Germinal center (tissue), 1 donor: ENCODE data around the gene ABHD11.
"Not testable (repeated sequence)": the region's sequence is repeated elsewhere in the genome, so short reads cannot be mapped to it uniquely, and the experiment has no call there.

Experiments
- DNase-seq: peaks from one replicate; pipeline ENCODE4 v3.0.0; 2012; ENCODE audit warnings: mixed read lengths, low spot score

ABHD11 gene

DNA sequence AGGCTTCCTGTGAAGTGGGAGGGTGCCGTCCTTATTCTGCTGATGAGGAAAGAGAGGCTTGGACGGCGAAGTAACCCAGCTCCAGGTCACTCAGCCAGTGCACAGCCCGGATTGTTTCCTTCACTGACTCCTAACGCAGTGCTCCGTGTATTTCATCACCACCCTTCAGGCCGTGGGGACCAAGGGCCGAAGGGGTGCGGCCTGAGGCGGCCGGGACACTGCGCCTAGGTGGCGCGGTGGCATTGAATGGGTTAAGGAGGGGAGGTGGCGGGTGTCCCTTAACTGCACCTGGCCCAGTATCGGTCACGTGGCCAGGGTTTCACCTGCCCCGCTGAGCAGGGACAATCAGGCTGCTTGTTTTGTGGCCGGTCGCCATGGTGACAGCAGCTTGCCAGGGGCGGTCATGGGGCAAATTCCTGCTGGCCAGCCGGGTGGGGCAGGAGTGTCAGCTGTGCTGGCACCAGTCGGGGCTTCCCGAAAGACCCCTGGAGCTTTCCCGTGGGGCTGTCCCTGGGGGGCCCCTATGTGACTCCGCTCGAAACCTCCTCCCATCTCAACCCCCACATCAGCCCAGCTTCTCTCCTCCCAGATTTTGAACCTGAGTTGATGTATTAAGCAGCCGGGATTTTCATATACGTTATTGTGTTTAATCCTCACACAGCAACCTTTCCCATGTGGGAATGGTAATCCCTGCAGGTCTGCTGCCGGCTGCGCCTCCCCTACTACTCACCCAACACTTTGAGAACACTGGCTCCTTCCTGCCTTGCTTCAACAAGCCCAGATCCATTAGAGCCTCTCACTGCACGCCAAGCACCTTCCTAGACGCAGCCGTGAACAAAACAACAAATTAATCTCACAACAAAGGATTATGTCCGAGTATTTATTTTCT is 4.4 kb upstream of the ABHD11 start:
- no peak for DNase-seq

DNA sequence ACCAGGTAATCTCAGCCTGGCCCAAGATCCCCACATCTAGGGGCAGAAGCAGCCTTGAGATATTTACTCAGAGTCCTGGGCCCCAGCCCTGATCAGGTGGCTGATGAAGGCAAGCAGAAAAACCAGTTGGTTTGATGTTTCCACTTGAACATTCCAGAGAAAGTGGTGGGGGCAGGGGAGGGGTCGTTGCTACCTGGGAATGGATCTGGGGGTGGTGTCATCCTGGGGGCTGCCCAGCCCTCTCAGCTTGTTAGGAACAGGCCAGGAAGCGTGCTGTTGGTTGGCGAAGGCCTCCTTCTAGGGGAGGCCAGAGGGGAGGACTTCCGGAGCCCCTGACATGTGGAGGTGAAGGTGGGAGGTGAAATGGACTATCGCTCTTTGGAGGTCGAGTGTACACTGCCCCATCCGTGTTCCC is 3.7 kb upstream of the ABHD11 start:
- no peak for DNase-seq

DNA sequence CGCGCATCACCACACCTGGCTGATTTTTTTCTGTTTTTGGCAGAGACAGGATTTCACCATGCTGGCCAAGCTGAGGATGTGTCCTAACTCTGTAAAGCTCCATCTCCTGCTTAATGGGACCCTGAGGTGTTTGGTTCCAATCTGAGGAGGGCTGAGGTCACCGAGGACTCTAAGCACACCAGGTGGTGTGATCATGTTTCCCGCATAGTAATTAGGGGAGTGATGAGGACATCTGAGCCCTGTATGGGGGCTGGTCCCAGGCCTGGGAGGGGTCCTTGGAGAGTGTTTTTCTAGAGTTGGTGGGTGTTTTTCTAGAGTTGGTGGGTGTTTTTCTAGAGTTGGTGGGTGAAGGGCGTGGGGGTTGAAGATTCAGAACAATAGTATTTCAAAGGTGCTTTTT is 3.0 kb upstream of the ABHD11 start:
- DNase-seq, result no peak

DNA sequence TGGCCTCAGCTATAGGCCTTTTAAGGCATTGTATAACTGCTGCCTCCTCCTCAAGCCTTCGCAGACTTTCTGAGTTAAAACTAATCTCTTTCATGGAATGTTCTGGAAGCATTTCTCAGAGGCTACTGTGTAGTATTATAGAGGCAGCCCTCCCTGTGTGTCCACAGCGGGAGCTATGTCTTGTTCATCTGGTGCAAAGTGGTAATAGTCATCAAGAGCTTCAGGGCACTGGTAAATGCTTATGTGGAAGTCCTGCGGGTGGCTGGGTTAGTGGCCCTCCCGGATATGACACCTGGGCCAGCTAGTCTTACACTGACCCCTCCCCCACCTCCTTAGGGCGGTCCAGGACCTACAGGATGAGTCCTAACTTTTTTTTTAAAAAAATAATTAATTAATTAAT is 2.2 kb upstream of the ABHD11 start:
- DNase-seq, result no peak

DNA sequence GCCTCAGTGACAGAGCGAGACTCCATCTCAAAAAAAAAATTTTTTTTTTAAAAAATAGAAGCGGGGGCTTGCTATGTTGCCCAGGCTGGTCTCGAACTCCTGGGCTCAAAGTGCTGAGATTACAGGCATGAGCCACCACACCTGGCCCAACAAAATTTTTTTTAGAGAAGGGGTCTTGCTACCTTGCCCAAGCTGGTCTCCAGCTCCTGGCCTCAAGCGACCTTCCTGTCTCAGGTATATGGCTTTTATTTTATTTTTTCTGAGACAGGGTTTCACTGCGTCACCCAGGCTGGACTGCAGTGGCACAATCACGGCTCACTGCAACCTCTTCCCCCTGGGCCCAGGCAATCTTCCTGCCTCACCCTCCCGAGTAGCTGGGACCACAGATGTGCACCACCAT is 1.6 kb upstream of the ABHD11 start:
- no peak for DNase-seq

DNA sequence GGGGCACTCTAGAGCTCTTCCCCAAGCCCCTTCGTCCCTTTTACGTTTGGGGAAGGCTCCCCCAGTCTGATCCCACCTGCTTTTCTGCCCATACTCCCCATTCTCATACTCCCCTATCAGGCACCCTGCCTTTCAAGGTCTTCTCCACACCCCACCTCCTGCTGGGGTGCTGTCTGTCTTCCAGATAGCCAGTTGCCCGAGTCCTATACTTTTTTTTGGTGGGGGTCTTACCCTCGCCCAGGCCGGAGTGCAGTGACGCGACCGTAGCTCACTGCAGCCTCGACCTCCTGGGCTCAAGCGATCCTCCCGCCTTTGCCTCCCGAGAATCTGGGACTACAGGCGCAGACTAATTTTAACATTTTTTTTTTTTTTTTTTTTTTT is 775 bp upstream of the ABHD11 start:
- DNase-seq, result no peak

DNA sequence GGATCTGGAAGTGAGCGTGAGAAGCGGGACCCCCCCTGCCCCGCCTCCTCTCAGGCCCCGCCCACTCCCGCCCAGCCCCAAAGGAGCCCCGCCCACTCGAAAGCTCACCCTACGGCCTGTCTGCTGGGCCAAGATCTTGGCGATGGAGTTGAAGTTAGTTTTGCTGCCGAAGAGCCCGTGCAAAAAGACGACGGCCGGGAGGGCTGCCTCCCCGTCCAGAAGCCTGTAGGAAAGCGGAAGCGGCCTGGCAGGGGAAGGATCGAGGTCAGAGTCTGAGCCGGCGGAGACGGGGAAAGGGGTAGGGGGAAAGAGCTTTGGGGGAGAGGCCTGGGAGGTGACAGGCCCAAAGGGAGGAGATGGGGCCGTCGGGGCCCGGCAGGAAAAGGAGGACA is 386 bp downstream of the ABHD11 start:
- DNase-seq, result peak; percentile 84

DNA sequence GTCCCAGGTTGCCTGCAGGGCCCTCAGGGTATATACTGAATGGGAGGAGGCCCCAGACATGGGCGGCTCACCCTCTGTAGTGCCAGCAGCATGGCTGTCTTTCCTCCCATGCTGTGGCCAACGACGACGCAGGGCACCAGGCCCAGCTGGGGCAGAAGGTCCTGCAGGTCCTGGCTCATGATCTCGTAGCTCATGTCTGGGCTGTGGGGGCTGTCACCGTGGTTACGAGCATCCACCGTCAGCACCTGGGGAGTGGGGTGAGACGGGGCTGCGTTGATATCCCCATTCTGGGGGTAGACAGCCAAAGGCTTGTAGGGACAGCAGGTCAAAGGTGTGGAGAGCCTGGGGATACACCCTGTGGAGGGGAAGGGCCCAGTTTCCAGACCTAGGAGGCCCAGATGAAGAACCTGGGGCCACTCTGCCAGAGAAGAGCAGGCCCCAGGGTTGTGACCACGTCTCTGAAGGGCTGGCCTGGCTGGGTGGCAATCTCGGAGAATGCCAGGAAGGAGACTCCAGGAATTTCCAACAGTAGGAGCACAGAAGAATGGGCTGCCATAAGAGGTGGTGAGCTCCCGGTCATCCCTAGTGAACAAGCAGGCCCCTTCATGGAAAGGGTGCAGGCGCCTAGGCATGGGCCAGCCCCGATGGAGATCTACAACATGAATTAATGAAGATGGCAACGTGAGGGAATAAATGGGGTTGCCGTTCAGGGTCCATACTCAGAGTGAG is 947 bp downstream of the ABHD11 start:
- no peak for DNase-seq

DNA sequence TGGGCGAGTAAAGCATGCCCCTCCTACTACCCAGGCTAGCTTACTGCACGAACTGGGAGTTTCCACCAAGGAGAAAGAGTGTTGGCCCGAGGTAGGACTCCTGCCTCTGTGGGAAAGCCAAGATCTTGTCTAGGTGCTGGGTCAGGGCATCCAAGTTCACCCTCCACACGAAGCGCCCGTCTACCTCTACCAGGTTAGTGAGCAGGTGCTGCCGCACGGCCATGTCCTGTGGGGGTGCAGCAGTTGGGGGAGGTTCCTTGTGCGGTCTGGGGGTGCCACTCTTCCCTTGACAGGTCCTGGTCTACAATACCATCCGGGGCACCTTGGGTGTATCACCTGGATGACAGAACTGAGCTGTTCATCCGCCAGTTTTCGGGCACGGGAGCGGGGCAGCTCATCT is 1.7 kb downstream of the ABHD11 start:
- DNase-seq, result no peak

DNA sequence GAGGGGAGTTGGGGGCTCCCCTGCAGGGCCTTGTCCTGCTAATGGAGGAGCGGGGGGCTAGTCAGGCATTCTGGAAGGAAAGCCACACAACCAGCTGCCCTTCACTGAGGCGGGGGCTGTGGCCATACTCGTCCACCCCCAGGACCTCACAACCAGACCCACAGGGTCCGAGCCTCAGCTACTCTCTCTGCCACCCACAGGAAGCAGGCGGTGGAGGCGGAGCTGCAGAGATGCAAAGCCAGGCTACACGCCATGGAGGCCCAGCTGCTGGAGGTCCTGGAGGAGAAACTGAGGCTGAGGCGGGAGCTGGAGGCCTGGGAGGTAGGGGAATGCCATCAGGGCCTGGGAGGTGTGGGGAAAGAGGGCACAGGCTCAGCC is 3.1 kb downstream of the ABHD11 start:
- DNase-seq, result no peak

DNA sequence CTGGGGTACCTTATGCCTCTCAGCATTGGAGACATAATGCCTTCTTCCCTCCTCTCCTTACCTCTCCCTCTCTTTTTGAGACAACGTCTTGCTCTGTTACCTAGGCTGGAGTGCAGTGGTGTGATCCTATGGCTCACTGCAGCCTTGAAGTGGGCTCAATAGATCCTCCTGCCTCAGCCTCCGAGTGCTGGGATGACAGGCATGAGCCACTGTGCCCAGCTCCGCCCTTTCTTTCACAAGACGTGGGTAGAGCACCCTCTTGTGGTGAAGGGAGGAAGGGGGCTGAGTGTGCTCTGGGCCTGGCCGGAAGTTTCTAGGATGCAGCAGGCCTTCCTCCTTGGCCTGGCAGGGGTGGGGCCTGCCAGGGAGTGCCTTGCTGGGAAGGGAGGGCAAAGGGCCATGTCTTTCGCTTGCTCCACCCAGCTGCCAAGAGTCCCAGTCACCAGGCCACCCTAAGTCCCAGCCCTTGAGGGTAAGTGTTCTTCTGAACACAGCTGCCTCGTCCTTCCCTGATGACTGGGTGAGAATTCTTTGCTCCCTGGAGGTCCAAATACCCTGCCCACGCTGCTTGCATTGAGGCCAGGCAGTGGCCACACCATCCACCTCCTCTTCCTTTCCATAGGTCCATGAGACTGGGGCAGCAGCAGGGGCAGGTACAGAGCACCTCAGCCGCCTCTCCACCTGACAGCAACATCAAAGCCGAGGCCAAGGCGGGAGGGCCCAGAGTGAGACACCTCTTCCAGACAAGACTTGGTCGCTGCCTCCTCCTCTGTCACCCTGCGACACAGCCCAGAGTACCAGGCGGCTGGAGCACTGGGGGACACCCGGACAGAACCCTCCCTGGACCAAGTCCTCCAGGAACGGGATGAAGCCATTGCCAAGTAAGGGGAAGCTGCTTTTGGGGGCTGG is 3.7 kb downstream of the ABHD11 start:
- DNase-seq, result peak; percentile 69

DNA sequence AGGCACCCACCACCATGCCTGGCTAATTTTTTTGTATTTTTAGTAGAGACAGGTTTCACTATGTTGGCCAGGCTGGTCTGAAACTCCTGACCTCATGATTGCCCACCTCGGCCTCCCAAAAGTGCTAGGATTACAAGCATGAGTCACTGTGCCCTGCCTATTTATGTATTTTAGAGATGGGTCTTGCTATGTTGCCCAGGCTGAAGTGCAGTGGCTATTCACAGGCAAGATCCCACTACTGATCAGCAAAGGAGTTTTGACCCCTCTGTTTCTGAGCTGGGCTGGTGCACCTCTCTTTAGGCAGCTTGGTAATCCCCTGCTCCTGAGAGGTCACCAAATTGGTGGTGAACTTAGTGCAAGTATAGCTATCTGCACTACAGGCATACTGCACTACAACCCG is 6.2 kb downstream of the ABHD11 start:
- DNase-seq, result no peak

DNA sequence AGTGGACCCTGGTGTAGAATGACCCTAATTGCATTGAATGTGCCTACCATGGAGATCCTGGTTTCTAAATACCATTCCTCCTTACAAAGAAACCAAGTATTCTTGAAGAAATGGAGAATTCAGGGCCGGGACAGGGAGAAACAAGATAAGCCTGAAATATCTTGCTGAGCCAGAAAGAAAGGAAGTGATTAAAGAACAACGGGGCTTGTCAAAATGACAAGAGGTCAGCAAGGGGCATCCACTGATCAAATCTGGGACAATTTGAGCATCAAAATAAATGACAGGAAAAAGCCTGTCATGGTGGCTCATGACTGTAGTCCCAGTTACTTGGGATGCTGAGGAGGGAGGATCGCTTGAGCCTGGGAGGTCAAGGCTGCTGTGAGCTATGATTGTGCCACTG is 8.1 kb downstream of the ABHD11 start:
- no peak for DNase-seq

DNA sequence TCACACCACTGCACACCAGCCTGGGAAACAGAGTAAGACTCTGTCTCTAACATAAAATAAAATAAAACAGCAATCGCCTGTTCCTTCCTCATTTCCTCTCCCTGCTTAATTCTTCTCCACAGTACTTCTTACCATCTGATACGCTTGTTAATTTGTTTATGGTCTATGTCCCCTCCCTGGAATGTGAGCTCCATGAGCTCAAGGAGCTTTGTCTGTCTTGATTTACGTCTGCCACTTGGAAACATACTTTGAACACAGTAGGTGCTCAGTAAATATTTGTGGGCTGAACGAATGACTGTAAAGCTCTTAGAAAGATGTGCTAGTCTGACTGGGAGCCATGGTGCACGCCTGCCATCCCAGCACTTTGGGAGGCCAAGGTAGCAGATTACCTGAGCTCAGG is 10.1 kb downstream of the ABHD11 start:
- no peak for DNase-seq

DNA sequence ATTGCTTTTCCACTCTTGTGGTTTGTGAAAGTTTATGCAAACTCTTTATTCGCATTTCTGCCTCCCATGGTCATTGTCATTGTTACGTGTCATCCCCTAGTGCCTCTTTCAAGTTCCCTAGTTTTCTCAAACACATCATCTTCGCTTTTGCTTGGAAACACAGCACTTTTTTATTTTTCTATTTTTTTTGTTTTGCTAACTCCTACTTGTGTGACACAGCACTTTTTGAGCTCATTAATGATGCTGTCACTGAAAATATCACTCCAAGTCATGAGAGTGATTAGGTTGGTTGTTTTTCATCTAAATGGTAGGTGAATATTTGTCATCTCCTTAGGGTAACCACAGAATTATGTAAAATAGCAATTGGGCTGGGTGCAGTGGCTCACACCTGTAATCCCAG is 10.7 kb downstream of the ABHD11 start:
- DNase-seq, result no peak

DNA sequence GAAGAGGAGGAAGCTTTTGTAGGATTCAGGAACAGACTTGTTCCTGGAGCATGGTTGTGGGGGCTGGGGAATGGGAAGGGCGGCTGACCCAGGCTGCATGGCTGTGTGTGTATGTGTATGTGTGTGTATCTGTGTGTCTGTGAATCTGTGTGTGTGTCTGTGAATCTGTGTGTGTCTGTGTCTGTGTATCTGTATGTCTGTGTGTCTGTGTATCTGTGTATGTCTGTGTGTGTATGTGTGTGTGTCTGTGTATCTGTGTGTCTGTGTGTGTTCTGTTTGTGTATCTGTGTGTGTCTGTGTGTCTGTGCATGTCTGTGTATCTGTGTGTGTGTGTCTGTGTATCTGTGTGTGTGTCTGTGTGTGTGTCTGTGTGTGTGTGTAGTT is 12.5 kb downstream of the ABHD11 start:
- no peak for DNase-seq

DNA sequence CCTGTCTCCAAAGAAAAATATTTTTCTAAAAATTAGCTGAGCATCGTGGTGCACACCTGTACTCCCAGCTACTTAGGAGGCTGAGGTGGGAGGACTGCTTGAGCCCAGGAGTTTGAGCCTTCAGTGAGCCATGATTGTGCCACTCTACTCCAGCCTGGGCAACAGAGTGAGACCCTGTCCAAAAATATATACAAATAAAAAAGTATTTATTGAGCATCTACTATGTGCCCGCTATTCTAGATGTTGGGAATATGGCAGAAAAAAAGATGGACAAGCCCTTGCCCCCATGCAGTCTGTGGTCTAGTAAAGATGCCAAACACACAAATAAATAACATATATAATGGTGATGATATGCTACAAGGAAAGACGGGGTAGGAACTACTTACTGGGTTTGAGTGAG is 14.8 kb downstream of the ABHD11 start:
- no peak for DNase-seq

DNA sequence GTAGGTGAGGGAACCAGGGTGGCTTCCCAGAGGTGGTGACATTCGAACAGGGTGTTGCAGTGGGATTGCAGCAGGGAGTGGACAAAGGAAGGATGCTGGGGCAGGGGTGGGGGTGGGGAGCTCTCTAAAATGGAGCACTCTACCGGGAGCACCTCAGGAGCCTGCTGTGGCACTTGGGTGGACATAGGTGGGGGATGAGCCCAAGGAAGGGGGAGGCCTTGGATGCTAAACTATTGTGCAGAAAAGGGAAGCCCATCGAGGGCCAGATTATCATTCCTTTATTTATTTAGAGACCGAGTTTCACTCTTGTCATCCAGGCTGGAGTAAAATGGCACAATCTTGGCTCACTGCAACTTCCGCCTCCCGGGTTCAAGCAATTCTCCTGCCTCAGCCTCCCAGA is 15.8 kb downstream of the ABHD11 start:
- DNase-seq, result no peak

DNA sequence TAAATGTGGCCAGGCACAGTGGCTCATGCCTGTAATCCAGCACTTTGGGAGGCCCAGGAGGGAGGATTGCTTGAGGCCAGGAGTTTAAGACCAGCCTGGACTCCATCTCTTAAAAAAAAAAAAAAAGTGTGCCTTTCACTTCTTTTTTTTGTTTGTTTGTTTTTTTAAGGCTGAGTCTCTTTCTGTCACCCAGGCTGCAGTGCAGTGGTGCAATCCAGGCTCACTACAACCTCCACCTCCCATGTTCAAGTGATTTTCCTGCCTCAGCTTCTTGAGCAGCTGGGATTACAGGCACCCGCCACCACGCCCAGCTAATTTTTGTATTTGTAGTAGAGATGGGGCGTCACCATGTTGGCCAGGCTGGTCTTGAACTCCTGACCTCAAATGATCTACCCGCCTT is 16.4 kb downstream of the ABHD11 start:
- not testable (repeated sequence) for DNase-seq

DNA sequence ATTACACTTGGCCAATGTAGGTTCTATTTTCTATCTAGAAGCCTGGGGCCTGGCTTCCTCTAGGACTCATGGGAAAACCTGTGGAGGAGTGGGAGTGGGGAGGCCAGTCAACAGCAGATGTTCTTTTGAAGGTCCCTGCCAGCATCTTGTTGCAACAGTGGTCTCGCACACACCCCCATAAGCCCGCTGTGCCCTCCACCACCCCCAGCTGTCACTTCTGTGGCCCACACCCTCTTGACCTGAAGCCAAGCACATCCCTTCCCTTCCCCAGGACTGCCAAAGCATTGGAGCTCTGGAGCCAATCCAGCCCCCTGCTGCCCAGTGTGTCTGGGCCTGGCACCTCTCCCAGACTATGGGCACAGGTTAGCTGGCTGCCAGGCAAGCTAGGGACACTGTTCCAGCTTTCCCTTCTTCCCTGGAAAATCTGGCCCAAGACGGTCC is 17.2 kb downstream of the ABHD11 start:
- DNase-seq, result no peak

DNA sequence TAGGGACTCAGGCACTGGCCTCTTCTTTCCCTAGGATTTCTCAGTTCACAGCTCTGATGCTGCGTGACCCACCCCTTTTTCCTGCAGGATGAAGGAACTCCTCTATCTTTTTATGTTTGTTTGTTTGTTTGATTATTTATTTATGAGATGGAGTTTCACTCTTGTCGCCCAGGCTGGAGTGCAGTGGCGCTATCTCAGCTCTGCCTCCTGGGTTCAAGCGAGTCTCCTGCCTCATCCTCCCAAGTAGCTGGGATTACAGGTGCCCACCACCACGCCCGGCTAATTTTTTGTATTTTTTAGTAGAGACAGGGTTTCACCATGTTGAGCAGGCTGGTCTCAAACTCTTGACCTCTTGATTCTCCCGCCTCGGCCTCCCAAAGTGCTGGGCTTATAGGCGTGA is 18.2 kb downstream of the ABHD11 start:
- not testable (repeated sequence) for DNase-seq

DNA sequence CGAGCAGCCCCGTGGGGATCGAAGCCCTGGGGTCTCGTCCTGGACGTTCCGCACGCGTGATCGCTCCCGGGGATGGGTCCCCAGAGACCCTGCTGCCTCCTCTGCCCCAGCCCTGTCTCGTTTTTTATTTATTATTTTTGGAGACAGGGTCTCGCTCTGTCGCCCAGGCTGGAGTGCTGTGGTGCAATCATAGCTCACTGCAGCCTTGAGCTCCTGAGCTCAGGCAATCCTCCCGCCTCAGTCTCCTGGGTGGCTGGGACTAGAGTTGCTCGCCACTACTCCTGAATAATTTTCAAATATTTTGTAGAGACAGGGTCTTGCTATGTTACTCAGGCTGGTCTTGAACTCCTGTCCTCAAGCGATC is 18.8 kb downstream of the ABHD11 start:
- DNase-seq, result no peak
